Loucy (cell line): ENCODE data around the gene SYNE1.

Experiments
- H2AFZ ChIP-seq: fragments of 200-600 bp; sonication (generic); 2 replicates; pipeline ENCODE4 v1.6.0; 2016; ENCODE audit warnings: antibody characterized with exemption, mild to moderate bottlenecking, low read length, moderate library complexity
- H3F3A ChIP-seq: fragments of 200-600 bp; 2 replicates; pipeline ENCODE4 v1.6.0; 2016; ENCODE audit warnings: antibody characterized with exemption, low read depth, mild to moderate bottlenecking
- H3K27me3 ChIP-seq: fragments of 200-600 bp; sonication (generic); 2 replicates; pipeline ENCODE4 v1.6.1; 2014; ENCODE audit warnings: low read length, mild to moderate bottlenecking; ENCODE audit not compliant: insufficient read depth, poor library complexity, severe bottlenecking
- H3K36me3 ChIP-seq: fragments of 200-600 bp; sonication (generic); 2 replicates; pipeline ENCODE4 v1.6.1; 2016; ENCODE audit warnings: low read length; ENCODE audit not compliant: insufficient read depth
- H3K4me1 ChIP-seq: fragments of 200-600 bp; sonication (generic); 2 replicates; pipeline ENCODE4 v1.5.1; 2014; ENCODE audit warnings: low read length, mild to moderate bottlenecking; ENCODE audit not compliant: insufficient read depth, poor library complexity, severe bottlenecking
- H3K4me2 ChIP-seq: fragments of 200-600 bp; sonication (generic); 2 replicates; pipeline ENCODE4 v1.6.0; 2014; ENCODE audit warnings: antibody characterized with exemption, low read length, low read depth, mild to moderate bottlenecking; ENCODE audit not compliant: poor library complexity, severe bottlenecking
- H3K4me3 ChIP-seq: fragments of 200-600 bp; sonication (generic); 2 replicates; pipeline ENCODE4 v1.5.1; 2014; ENCODE audit warnings: low read length, mild to moderate bottlenecking, mixed read lengths; ENCODE audit not compliant: poor library complexity, severe bottlenecking
- H3K79me2 ChIP-seq: fragments of 200-600 bp; sonication (generic); 2 replicates; pipeline ENCODE4 v1.6.1; 2014; ENCODE audit warnings: low read length; ENCODE audit not compliant: insufficient read depth
- H3K9ac ChIP-seq: fragments of 200-600 bp; sonication (generic); 2 replicates; pipeline ENCODE4 v1.6.0; 2014; ENCODE audit warnings: mild to moderate bottlenecking, low read depth, low read length, moderate library complexity; ENCODE audit not compliant: poor library complexity, severe bottlenecking
- H3K9me2 ChIP-seq: fragments of 200-600 bp; sonication (generic); replicated peaks from 2 replicates; pipeline ENCODE4 v1.6.1; 2016; ENCODE audit warnings: low read depth, low read length, mixed read lengths
- H3K9me3 ChIP-seq: fragments of 200-600 bp; sonication (generic); 2 replicates; pipeline ENCODE4 v1.6.1; 2014; ENCODE audit warnings: mild to moderate bottlenecking, antibody characterized with exemption, low read length, low read depth; ENCODE audit not compliant: insufficient read depth
- H4K20me1 ChIP-seq: fragments of 200-600 bp; sonication (generic); 2 replicates; pipeline ENCODE4 v1.6.0; 2014; ENCODE audit warnings: antibody characterized with exemption, low read length, mild to moderate bottlenecking; ENCODE audit not compliant: insufficient read depth, poor library complexity, severe bottlenecking
- CTCF ChIP-seq: fragments of 200-600 bp; sonication (generic); conservative IDR thresholded peaks from 2 replicates; pipeline ENCODE4 v1.5.1; 2014; ENCODE audit warnings: mild to moderate bottlenecking, antibody characterized with exemption, low read length
- EZH2phosphoT487 ChIP-seq: fragments of 200-600 bp; IDR thresholded peaks from 2 replicates; pipeline ENCODE4 v1.6.1; 2018; ENCODE audit warnings: antibody characterized with exemption, mild to moderate bottlenecking, moderate library complexity, borderline replicate concordance

SYNE1 gene

GRCh38 chr6:152135755-152136448 is 501.3 kb downstream of the SYNE1 start:
- Histone ChIP-seq H3K9ac (no peak overlapping the region), H4K20me1 (no peaks in the 10 kb centered on the region), H2AFZ (no peak overlapping the region), H3F3A (no peaks in the 10 kb centered on the region), H3K79me2 (no peaks in the 10 kb centered on the region), H3K9me2 (no peaks in the 10 kb centered on the region), H3K36me3 (peaks cover 23% of the 10 kb centered on the region; the same call in 1 of the 2 replicates), H3K27me3 (no peaks in the 10 kb centered on the region), H3K4me2 (no peak overlapping the region), H3K4me3 (no peak overlapping the region), H3K9me3 (no peaks in the 10 kb centered on the region), H3K4me1 (no peaks in the 10 kb centered on the region)
- TF ChIP-seq CTCF (no peak), EZH2phosphoT487 (no peak)

GRCh38 chr6:152130441-152130840 is 506.7 kb downstream of the SYNE1 start:
- H3K79me2 ChIP-seq = no peaks in the 10 kb centered on the region
- no peak overlapping the region for H3K4me2 ChIP-seq
- H4K20me1 ChIP-seq = no peaks in the 10 kb centered on the region
- no peak overlapping the region for H3K9ac ChIP-seq
- no peak overlapping the region for H2AFZ ChIP-seq
- H3K9me2 ChIP-seq = no peaks in the 10 kb centered on the region
- H3K9me3 ChIP-seq = no peaks in the 10 kb centered on the region
- H3K36me3 ChIP-seq = peaks cover 23% of the 10 kb centered on the region; the same call in 1 of the 2 replicates
- H3K27me3 ChIP-seq = no peaks in the 10 kb centered on the region
- TF ChIP-seq EZH2phosphoT487 (no peak), CTCF (no peak)
- H3K4me3 ChIP-seq = no peak overlapping the region
- no peaks in the 10 kb centered on the region for H3K4me1 ChIP-seq
- no peaks in the 10 kb centered on the region for H3F3A ChIP-seq

- H3K79me2 ChIP-seq = no peaks in the 10 kb centered on the region
- no peaks in the 10 kb centered on the region for H3K4me1 ChIP-seq
- H3F3A ChIP-seq = no peaks in the 10 kb centered on the region
- no peak overlapping the region for H2AFZ ChIP-seq
- TF ChIP-seq EZH2phosphoT487 (no peak), CTCF (no peak)
- H3K36me3 ChIP-seq = peaks cover 23% of the 10 kb centered on the region; the same call in 1 of the 2 replicates
- no peaks in the 10 kb centered on the region for H3K9me2 ChIP-seq
- H3K4me2 ChIP-seq = no peak overlapping the region
- H3K9me3 ChIP-seq = no peaks in the 10 kb centered on the region
- H3K4me3 ChIP-seq = no peak overlapping the region
- no peaks in the 10 kb centered on the region for H4K20me1 ChIP-seq
- no peak overlapping the region for H3K9ac ChIP-seq
- H3K27me3 ChIP-seq = no peaks in the 10 kb centered on the region
Observed at GRCh38 chr6:152129691-152130151, 507.4 kb downstream of the SYNE1 start.
